Thyroid gland (tissue), 4 donors: ENCODE measurements around the gene PPDPF.

Source experiments
- POLR2A ChIP-seq, 2 donors: fragments of 450-650 bp; IDR thresholded peaks; one replicate each; pipeline ENCODE4 v1.6.1; 2017; ENCODE audit warnings: antibody characterized with exemption in 2 of 2, mild to moderate bottlenecking in 2 of 2, moderate library complexity in 1 of 2
- TF ChIP-seq, protein P1 (sequence below), 6 experiments: fragments of 200-600 bp in 3 of 6; fragments of 450-650 bp in 3 of 6; sonication (generic) in 3 of 6; IDR thresholded peaks; one replicate each; pipeline ENCODE4 v1.5.1; 2016 to 2019; ENCODE audit warnings: antibody characterized with exemption in 6 of 6, mild to moderate bottlenecking in 2 of 6, inconsistent platforms in 1 of 6, moderate library complexity in 1 of 6

DNA sequence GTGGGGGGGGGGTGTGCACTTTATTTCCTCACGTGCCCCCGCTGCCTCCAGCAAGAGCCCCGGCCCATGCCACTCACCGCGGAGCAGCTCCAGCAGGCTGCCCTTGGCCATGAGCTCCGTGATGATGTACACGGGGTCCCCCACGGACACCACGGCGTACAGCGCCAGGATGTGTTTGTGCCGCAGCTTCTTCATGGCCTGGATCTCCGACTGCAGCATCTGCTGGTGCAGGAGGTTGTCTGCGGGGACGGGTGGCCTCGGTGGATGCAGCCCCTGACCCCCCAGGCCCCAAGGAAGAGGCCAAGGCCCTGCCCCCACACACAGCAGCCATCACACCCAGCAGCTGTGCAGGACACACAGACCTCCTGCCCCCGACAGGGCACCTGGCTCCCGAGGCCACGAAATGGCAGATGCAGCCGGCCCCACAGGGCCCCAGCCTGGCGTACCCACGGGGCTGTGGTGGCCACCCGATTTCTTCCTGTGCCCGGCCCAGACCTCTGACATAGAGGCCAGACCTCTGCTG is 11.9 kb downstream of the PPDPF start:
- TF ChIP-seq, protein P1, sequence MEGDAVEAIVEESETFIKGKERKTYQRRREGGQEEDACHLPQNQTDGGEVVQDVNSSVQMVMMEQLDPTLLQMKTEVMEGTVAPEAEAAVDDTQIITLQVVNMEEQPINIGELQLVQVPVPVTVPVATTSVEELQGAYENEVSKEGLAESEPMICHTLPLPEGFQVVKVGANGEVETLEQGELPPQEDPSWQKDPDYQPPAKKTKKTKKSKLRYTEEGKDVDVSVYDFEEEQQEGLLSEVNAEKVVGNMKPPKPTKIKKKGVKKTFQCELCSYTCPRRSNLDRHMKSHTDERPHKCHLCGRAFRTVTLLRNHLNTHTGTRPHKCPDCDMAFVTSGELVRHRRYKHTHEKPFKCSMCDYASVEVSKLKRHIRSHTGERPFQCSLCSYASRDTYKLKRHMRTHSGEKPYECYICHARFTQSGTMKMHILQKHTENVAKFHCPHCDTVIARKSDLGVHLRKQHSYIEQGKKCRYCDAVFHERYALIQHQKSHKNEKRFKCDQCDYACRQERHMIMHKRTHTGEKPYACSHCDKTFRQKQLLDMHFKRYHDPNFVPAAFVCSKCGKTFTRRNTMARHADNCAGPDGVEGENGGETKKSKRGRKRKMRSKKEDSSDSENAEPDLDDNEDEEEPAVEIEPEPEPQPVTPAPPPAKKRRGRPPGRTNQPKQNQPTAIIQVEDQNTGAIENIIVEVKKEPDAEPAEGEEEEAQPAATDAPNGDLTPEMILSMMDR (IDR thresholded peaks at IDR 0.05) = no peak
- no peak for TF ChIP-seq POLR2A (IDR thresholded peaks at IDR 0.05)
